ENCODE results near the gene RAB34.

Gene RAB34

DNA sequence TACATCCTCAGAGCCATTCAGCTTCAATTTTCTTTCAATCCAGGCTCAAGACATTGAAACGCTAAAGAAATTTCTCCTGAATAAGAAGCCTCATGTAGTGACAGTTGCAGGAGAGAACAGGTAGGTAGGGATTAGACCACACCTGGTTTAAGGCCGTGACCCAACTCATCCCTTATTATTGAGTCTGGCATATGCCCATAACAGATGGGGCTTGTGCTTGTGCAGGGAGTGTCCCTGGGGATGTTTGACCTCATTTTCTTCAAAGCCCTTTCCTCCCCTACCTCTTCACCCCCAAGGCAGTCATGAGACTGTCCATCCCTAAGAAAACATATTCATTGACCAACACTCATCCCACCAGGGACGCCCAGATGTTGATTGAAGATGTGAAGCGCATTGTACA is 31.4 kb downstream of the RAB34 start:
- no peaks in the 10 kb centered on the region for H3K4me1 ChIP-seq (ENCODE audit: insufficient read depth, low read length, poor library complexity, severe bottlenecking)
- no peak overlapping the region for H3K4me3 ChIP-seq (ENCODE audit: low read length, poor library complexity, severe bottlenecking)
- H2AFZ ChIP-seq (ENCODE audit: low read length) = no peak overlapping the region
- H3K79me2 ChIP-seq (ENCODE audit: insufficient read depth, low read length) = no peaks in the 10 kb centered on the region
- H3K9me2 ChIP-seq (replicated peaks; ENCODE audit: low read depth, low read length) = no peaks in the 10 kb centered on the region
- H3K9me3 ChIP-seq (ENCODE audit: insufficient read depth, low read depth, low read length) = no peaks in the 10 kb centered on the region
- no peaks in the 10 kb centered on the region for H4K20me1 ChIP-seq (ENCODE audit: insufficient read depth, low read length, poor library complexity, severe bottlenecking)
- TF ChIP-seq EZH2phosphoT487 (IDR thresholded peaks at IDR 0.05; ENCODE audit: borderline replicate concordance) (no peak), CTCF (conservative IDR thresholded peaks at IDR 0.05; ENCODE audit: low read length) (no peak)
- H3K36me3 ChIP-seq (ENCODE audit: insufficient read depth, low read length) = peaks cover 95% of the 10 kb centered on the region
- no peak overlapping the region for H3K4me2 ChIP-seq (ENCODE audit: low read depth, low read length, poor library complexity, severe bottlenecking)
- no peaks in the 10 kb centered on the region for H3F3A ChIP-seq (ENCODE audit: low read depth)
- no peak overlapping the region for H3K9ac ChIP-seq (ENCODE audit: low read depth, low read length, poor library complexity, severe bottlenecking)
- no peaks in the 10 kb centered on the region for H3K27me3 ChIP-seq (ENCODE audit: insufficient read depth, low read length, poor library complexity, severe bottlenecking)

GRCh38 chr17:28685366-28685765 is 32.3 kb downstream of the RAB34 start:
- no peak overlapping the region for H3K4me3 ChIP-seq (ENCODE audit: low read length, poor library complexity, severe bottlenecking)
- H3K9me2 ChIP-seq (replicated peaks; ENCODE audit: low read depth, low read length) = no peaks in the 10 kb centered on the region
- no peaks in the 10 kb centered on the region for H3K27me3 ChIP-seq (ENCODE audit: insufficient read depth, low read length, poor library complexity, severe bottlenecking)
- no peak overlapping the region for H3K4me2 ChIP-seq (ENCODE audit: low read depth, low read length, poor library complexity, severe bottlenecking)
- H3K79me2 ChIP-seq (ENCODE audit: insufficient read depth, low read length) = no peaks in the 10 kb centered on the region
- no peak overlapping the region for H2AFZ ChIP-seq (ENCODE audit: low read length)
- H3K4me1 ChIP-seq (ENCODE audit: insufficient read depth, low read length, poor library complexity, severe bottlenecking) = no peaks in the 10 kb centered on the region
- no peaks in the 10 kb centered on the region for H4K20me1 ChIP-seq (ENCODE audit: insufficient read depth, low read length, poor library complexity, severe bottlenecking)
- H3F3A ChIP-seq (ENCODE audit: low read depth) = no peaks in the 10 kb centered on the region
- peaks cover 93% of the 10 kb centered on the region for H3K36me3 ChIP-seq (ENCODE audit: insufficient read depth, low read length)
- no peak overlapping the region for H3K9ac ChIP-seq (ENCODE audit: low read depth, low read length, poor library complexity, severe bottlenecking)
- TF ChIP-seq CTCF (conservative IDR thresholded peaks at IDR 0.05; ENCODE audit: low read length) = no peak
- no peak for TF ChIP-seq EZH2phosphoT487 (IDR thresholded peaks at IDR 0.05; ENCODE audit: borderline replicate concordance)
- H3K9me3 ChIP-seq (ENCODE audit: insufficient read depth, low read depth, low read length) = no peaks in the 10 kb centered on the region

- Histone ChIP-seq H2AFZ (ENCODE audit: low read length) (no peak overlapping the region), H3F3A (ENCODE audit: low read depth) (no peaks in the 10 kb centered on the region), H3K9ac (ENCODE audit: low read depth, low read length, poor library complexity, severe bottlenecking) (no peak overlapping the region), H3K9me3 (ENCODE audit: insufficient read depth, low read depth, low read length) (no peaks in the 10 kb centered on the region), H3K4me2 (ENCODE audit: low read depth, low read length, poor library complexity, severe bottlenecking) (no peak overlapping the region), H3K9me2 (replicated peaks; ENCODE audit: low read depth, low read length) (no peaks in the 10 kb centered on the region), H3K4me1 (ENCODE audit: insufficient read depth, low read length, poor library complexity, severe bottlenecking) (no peaks in the 10 kb centered on the region), H3K27me3 (ENCODE audit: insufficient read depth, low read length, poor library complexity, severe bottlenecking) (no peaks in the 10 kb centered on the region), H3K36me3 (ENCODE audit: insufficient read depth, low read length) (peaks cover 89% of the 10 kb centered on the region), H3K79me2 (ENCODE audit: insufficient read depth, low read length) (no peaks in the 10 kb centered on the region), H4K20me1 (ENCODE audit: insufficient read depth, low read length, poor library complexity, severe bottlenecking) (no peaks in the 10 kb centered on the region), H3K4me3 (ENCODE audit: low read length, poor library complexity, severe bottlenecking) (no peak overlapping the region)
- TF ChIP-seq CTCF (conservative IDR thresholded peaks at IDR 0.05; ENCODE audit: low read length) (no peak), EZH2phosphoT487 (IDR thresholded peaks at IDR 0.05; ENCODE audit: borderline replicate concordance) (no peak)
Measured at GRCh38 chr17:28684963-28685362, 32.7 kb downstream of the RAB34 start.
